Uterus (tissue), 2 donors: ENCODE data around the gene RIMS4.

ENCODE experiments used
- POLR2A ChIP-seq, 2 donors: fragments of 450-650 bp; IDR thresholded peaks; one replicate each; pipeline ENCODE4 v1.6.1; 2016; ENCODE audit warnings: antibody characterized with exemption in 2 of 2, mild to moderate bottlenecking in 1 of 2, moderate library complexity in 1 of 2
- TF ChIP-seq, protein P1 (sequence below), 4 experiments: fragments of 200-600 bp in 2 of 4; fragments of 450-650 bp in 2 of 4; sonication (generic) in 2 of 4; IDR thresholded peaks; one replicate each; pipeline ENCODE4 v1.5.1; 2016 to 2019; ENCODE audit warnings: antibody characterized with exemption in 4 of 4, mild to moderate bottlenecking in 2 of 4, moderate library complexity in 1 of 4

DNA sequence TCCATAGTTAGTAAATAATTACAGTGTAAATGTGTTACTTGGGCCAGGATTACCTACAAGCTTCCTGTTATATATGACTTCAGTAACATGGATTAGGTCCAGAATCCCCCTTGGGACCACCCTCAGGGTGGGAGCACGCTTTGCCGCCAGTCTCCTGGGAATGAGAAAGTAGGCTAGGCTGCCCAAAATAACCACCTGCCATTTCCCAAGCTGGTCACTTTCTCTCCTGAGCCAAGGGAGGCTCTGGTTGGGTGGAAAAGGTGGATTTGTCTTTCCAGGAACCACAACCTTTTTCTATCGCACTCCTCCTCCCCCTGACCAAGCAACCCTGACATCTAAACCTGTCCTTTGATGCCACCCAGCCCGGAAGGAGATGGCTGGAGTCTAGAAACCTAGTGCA lies 9.6 kb upstream of the RIMS4 start:
- TF ChIP-seq, protein P1, sequence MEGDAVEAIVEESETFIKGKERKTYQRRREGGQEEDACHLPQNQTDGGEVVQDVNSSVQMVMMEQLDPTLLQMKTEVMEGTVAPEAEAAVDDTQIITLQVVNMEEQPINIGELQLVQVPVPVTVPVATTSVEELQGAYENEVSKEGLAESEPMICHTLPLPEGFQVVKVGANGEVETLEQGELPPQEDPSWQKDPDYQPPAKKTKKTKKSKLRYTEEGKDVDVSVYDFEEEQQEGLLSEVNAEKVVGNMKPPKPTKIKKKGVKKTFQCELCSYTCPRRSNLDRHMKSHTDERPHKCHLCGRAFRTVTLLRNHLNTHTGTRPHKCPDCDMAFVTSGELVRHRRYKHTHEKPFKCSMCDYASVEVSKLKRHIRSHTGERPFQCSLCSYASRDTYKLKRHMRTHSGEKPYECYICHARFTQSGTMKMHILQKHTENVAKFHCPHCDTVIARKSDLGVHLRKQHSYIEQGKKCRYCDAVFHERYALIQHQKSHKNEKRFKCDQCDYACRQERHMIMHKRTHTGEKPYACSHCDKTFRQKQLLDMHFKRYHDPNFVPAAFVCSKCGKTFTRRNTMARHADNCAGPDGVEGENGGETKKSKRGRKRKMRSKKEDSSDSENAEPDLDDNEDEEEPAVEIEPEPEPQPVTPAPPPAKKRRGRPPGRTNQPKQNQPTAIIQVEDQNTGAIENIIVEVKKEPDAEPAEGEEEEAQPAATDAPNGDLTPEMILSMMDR (IDR thresholded peaks at IDR 0.05): no peak
- no peak for TF ChIP-seq POLR2A (IDR thresholded peaks at IDR 0.05)
